Natural killer cell treated with Interleukin-12 subunit alpha and Interleukin-12 subunit beta and Interleukin-15 and Interleukin-18, amount 100 ng/mL, for 72 hours (primary cell): Measurements from ENCODE around the gene ZNF710. TPM values are rescaled to one million over a fixed set of nuclear protein-coding genes. Genes with fewer than 3 reads are reported as not detected.

Experiments used
- ATAC-seq, 2 donors: fragments of 150-1000 bp; cut with Tn5 transposase in 1 of 2; sonication (Bioruptor Pico), chemical (Tn5 transposase) in 1 of 2; 2 replicates each; pipeline ENCODE4 v1.10.0; 2021
- DNase-seq: peaks from one replicate; pipeline ENCODE4 v3.0.0; 2022; ENCODE audit warnings: low spot score
- H3K27ac Mint-ChIP-seq, 2 donors: 1 replicate in 1 of 2; 2 replicates in 1 of 2; pipeline ENCODE4 v1.8.0; 2022; ENCODE audit warnings: mixed read lengths in 2 of 2, mild to moderate bottlenecking in 1 of 2, moderate library complexity in 1 of 2
- H3K27me3 Mint-ChIP-seq, 2 donors: 1 replicate in 1 of 2; 2 replicates in 1 of 2; pipeline ENCODE4 v1.8.0; 2022; ENCODE audit warnings: mixed read lengths in 2 of 2
- H3K36me3 Mint-ChIP-seq: one replicate; pipeline ENCODE4 v1.8.0; 2022; ENCODE audit warnings: mixed read lengths
- H3K4me1 Mint-ChIP-seq, 2 donors: 1 replicate in 1 of 2; 2 replicates in 1 of 2; pipeline ENCODE4 v1.8.0; 2022; ENCODE audit warnings: low read depth in 2 of 2, mixed read lengths in 2 of 2, mild to moderate bottlenecking in 1 of 2
- H3K4me3 Mint-ChIP-seq: one replicate; pipeline ENCODE4 v1.8.0; 2022; ENCODE audit warnings: mixed read lengths
- H3K9me3 Mint-ChIP-seq: 2 replicates; pipeline ENCODE4 v1.8.0; 2022; ENCODE audit warnings: mixed read lengths
- total RNA-seq, 2 donors: library from RNA; stranded (reverse); gene quantifications; one replicate each; pipeline ENCODE4 v1.2.3, GENCODE V29; 2022

Gene ZNF710
- total RNA-seq, 2 donors from 2014 or later = 26.6 to 32.6 TPM

DNA sequence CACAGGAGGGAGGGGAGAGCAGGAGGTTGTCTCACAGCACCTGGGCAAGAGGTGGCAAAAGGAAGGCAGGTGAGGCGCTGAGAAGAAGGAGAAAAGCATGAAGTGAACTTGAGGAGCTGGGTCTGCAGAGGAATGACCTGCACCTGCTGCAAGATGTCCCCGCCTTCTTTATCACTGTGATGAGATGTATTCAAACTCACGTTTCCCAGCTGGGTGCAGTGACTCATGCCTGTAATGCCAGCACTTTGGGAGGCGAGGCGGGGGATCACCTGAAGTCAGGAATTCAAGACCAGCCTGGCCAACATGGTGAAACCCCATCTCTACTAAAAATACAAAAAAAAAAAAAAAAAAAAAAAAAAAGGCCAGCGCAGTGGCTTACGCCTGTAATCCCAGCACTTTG lies 22.2 kb upstream of the ZNF710 start:
- DNase-seq (no peak), ATAC-seq (no peak)
- Mint-ChIP-seq H3K9me3 (no peaks in the 10 kb centered on the region), H3K27ac (no peak overlapping the region), H3K4me3 (no peak overlapping the region), H3K27me3 (peaks cover 1 to 6% of the 10 kb centered on the region in 2 donors), H3K4me1 (peaks cover 0 to 2% of the 10 kb centered on the region in 2 donors), H3K36me3 (peaks cover 1% of the 10 kb centered on the region)

DNA sequence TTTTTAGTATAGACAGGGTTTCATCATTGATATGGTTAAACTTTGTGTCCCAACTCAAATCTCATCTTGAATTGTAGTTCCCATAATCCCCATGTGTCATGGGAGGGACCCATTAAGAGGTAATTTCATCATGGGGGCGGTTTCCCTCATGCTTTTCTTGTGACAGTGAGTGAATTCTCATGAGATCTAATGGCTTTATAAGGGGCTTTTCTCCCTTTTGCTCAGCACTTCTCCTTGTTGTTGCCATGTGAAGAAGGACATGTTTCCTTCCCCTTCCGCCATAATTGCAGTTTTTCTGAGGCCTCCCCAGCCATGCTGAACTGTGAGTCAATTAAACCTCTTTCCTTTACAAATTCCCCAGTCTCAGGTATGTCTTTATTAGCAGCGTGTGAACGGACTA lies 20.2 kb upstream of the ZNF710 start:
- Mint-ChIP-seq H3K9me3 (peaks cover 7% of the 10 kb centered on the region), H3K4me3 (no peak overlapping the region), H3K27ac (no peak overlapping the region), H3K27me3 (peaks cover 8% of the 10 kb centered on the region in 2 donors), H3K36me3 (peaks cover 6% of the 10 kb centered on the region), H3K4me1 (peaks cover 0 to 2% of the 10 kb centered on the region in 2 donors)
- ATAC-seq (no peak), DNase-seq (no peak)

DNA sequence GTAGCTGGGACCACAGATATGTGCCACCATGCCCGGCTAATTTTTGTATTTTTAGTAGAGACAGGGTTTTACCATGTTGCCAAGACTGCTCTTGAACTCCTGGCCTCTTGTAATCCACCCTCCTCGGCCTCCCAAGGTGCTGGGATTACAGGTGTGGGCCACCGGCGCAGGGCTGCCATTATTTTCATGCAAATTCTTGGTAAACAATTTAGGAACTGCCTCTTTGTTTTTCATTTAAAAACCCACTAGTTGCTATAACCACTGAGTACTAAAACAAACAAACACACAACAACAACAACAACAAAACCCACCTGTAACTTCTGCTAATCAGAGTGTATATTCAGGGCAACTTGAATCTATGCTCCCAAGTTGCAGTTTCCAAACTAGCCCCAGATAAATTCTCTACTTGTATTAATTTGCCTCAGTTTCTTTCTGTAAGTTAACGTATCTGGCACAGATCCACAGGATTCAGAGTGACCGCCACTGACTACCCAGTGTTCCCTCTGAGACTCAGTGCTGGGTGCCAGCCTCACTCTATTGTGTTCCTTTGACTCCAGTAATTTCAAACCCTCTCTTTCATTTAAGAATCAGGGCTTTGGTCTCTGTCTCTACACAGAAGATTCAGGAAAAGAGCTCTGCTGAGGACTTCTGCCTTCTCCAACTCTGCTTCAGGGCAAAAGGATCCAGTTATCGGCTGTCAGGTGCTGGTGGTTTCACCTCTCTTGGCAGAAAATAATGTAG lies 18.6 kb upstream of the ZNF710 start:
- H3K9me3 Mint-ChIP-seq = peaks cover 7% of the 10 kb centered on the region
- DNase-seq (no peak), ATAC-seq (no peak)
- no peak overlapping the region for H3K27ac Mint-ChIP-seq
- H3K36me3 Mint-ChIP-seq = peaks cover 6% of the 10 kb centered on the region
- no peak overlapping the region for H3K4me3 Mint-ChIP-seq
- peaks cover 8% of the 10 kb centered on the region in 2 donors for H3K27me3 Mint-ChIP-seq
- H3K4me1 Mint-ChIP-seq = no peaks in the 10 kb centered on the region

DNA sequence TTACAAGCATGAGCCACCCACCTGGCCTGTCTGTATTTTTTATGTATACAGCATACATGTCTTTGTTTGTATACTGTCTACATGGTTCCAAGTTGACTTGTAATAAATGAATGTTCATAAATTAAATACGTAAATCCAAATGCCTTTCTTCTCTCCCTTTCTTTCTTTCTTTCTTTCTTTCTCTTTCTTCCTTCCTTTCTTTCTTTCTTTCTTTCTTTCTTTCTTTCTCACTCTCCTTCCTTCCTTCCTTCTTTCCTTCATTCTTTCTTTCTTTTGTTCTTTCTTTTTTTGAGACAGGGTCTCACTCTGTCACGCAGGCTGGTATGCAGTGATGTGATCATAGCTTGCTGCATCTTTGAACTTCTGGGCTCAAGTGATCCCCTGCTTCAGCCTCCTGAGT lies 17.1 kb upstream of the ZNF710 start:
- peaks cover 8% of the 10 kb centered on the region in 2 donors for H3K27me3 Mint-ChIP-seq
- H3K4me1 Mint-ChIP-seq = no peaks in the 10 kb centered on the region
- no peak overlapping the region for H3K4me3 Mint-ChIP-seq
- peaks cover 7% of the 10 kb centered on the region for H3K9me3 Mint-ChIP-seq
- peaks cover 6% of the 10 kb centered on the region for H3K36me3 Mint-ChIP-seq
- ATAC-seq (no peak), DNase-seq (no peak)
- no peak overlapping the region for H3K27ac Mint-ChIP-seq

DNA sequence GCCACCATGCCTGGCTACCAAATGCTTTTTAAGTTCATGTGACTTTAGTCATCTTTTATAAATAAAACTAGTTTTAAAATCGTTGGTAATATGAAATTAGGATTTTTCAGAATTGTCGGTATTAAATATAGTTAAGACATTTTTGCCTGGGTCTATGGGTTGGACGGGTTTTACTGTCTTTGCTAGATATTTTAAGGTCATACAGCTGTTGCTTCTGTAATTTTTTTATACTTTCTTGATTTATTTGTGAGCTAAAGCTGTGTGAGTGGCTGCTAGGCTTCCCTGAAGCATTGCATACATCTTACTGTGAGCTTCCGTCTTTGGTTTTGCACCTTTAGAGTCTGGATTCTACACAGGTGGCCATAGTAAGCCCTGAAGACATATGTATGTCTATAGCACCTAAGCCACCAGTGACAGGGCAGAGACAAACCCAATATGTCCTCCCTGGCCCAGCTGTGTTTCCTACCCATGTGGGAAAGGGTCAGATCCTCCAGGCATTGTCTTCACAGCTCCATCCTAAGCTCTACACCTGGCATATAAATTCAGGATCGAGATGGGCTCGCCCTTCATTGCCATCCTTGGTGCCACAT lies 16.6 kb upstream of the ZNF710 start:
- Mint-ChIP-seq H3K4me1 (no peaks in the 10 kb centered on the region), H3K27ac (no peak overlapping the region), H3K27me3 (peaks cover 8% of the 10 kb centered on the region in 2 donors), H3K36me3 (peaks cover 6% of the 10 kb centered on the region), H3K9me3 (peaks cover 7% of the 10 kb centered on the region), H3K4me3 (no peak overlapping the region)
- DNase-seq = no peak
- no peak for ATAC-seq

DNA sequence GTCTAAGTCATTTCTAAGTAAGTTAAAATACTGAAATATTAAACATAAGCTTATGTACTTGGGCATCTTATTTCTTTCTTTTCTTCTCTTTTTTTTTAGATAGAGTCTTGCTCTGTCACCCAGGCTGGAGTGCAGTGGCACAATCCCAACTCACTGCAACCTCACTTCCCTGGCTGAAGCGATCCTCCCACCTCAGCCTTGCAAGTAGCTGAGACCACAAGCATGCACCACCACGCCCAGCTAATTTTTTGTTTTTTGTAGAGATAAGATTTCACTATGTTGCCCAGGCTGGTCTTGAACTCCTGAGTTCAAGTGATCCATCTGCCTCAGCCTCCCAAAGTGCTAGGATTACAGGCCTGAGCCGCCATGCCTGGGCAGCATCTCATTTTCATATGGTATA lies 16.0 kb upstream of the ZNF710 start:
- ATAC-seq = no peak
- peaks cover 7% of the 10 kb centered on the region for H3K9me3 Mint-ChIP-seq
- H3K27me3 Mint-ChIP-seq = peaks cover 8% of the 10 kb centered on the region in 2 donors
- H3K4me3 Mint-ChIP-seq = no peak overlapping the region
- H3K36me3 Mint-ChIP-seq = peaks cover 6% of the 10 kb centered on the region
- DNase-seq = no peak
- H3K4me1 Mint-ChIP-seq = no peaks in the 10 kb centered on the region
- no peak overlapping the region for H3K27ac Mint-ChIP-seq

DNA sequence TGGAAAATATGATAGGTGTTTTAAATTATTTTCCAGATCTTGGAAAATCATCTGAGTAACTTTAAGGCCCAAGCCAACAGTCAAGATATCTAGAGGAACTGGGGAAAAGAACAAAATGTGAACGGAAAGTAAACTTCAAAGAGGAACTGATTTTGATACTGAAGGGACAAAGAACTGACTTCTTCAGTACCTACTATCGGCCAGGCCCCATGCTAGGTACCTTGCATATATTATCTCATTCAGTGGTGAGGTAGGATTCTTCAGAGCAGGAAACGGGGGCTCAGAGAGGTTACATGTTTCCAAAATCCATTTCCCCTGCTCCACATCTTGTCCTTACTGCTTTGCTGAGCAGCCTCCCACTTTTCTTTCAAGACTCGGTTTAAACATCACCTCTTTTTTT lies 9.8 kb upstream of the ZNF710 start:
- peaks cover 0 to 5% of the 10 kb centered on the region in 2 donors for H3K4me1 Mint-ChIP-seq
- H3K4me3 Mint-ChIP-seq = no peak overlapping the region
- H3K9me3 Mint-ChIP-seq = no peaks in the 10 kb centered on the region
- H3K36me3 Mint-ChIP-seq = no peaks in the 10 kb centered on the region
- no peak overlapping the region for H3K27ac Mint-ChIP-seq
- H3K27me3 Mint-ChIP-seq = no peaks in the 10 kb centered on the region
- no peak for ATAC-seq
- no peak for DNase-seq

DNA sequence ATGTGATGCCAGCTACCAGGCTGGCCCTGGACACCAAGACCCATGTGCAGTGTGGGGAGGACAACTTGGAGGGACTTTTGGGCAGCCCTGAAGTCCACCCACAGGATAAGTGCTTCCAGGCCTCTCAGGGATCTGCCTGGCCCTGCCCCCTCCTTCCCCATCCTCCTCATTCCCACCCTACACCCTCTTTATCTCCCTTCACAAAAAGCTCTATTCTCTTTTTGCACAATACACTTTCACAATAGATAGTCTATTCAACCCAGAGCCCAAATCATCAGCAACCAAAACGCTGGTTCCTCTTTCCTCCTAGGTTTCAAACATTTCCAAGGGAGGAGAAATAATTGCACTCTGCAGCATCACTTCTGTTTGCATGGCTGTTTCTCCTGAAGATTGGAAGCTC lies 7.8 kb upstream of the ZNF710 start:
- Mint-ChIP-seq H3K4me1 (peaks cover 0 to 5% of the 10 kb centered on the region in 2 donors), H3K27ac (no peak overlapping the region), H3K4me3 (no peak overlapping the region)

DNA sequence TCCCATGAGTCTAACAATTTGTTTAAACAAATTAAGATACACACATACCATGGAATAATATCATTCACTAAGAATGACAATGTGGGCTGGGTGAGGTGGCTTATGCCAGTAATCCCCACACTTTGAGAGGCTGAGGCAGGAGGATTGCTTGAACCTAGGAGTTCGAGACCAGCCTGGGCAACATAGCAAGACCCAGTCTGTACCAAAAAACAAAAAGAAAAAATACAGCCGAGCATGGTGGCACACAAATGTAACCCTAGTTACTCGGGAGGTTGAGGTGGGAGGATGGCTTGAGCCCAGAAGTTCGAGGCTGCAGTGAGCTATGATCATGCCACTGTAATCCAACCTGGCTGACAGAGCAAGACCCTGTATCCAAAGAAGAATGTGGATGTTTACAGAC lies 4.0 kb upstream of the ZNF710 start:
- ATAC-seq (no peak), DNase-seq (no peak)
- no peak overlapping the region for H3K4me3 Mint-ChIP-seq
- peaks cover 6% of the 10 kb centered on the region for H3K36me3 Mint-ChIP-seq
- no peaks in the 10 kb centered on the region for H3K27me3 Mint-ChIP-seq
- peaks cover 15 to 19% of the 10 kb centered on the region in 2 donors for H3K4me1 Mint-ChIP-seq
- no peak overlapping the region for H3K27ac Mint-ChIP-seq
- no peaks in the 10 kb centered on the region for H3K9me3 Mint-ChIP-seq

More for the DNA sequence above, 7.8 kb upstream of the ZNF710 start:
- DNase-seq = no peak
- ATAC-seq = no peak
- Mint-ChIP-seq H3K27me3 (no peaks in the 10 kb centered on the region), H3K9me3 (no peaks in the 10 kb centered on the region), H3K36me3 (no peaks in the 10 kb centered on the region)

DNA sequence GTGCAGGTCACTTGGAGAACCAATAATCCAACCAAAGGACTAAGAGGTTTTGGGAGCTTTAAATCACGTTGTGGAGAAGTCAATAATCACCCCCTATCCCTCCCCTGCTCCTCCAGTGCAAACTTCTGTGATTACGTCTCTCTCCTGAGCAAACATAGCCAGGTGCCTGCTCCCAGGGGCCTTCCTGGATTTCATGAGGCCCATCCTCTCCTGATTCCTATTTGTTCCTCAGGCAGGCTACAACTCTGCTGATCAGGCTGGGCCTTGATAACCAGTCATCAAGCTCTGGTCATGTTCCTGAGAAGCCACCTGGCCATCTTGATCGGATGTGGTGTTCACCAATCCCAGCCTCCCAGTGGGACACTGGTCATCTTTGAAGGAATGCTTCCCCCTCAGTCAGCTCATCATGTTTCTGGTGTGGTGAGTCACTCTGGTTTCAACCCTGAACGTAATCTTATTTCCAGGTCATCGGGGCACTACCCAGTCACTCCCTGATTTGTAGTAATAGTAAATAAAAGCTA lies 2.9 kb upstream of the ZNF710 start:
- Mint-ChIP-seq H3K4me1 (peaks cover 20 to 24% of the 10 kb centered on the region in 2 donors), H3K9me3 (no peaks in the 10 kb centered on the region), H3K4me3 (no peak overlapping the region), H3K36me3 (peaks cover 6% of the 10 kb centered on the region), H3K27ac (no peak overlapping the region), H3K27me3 (no peaks in the 10 kb centered on the region)
- ATAC-seq (no peak), DNase-seq (no peak)

DNA sequence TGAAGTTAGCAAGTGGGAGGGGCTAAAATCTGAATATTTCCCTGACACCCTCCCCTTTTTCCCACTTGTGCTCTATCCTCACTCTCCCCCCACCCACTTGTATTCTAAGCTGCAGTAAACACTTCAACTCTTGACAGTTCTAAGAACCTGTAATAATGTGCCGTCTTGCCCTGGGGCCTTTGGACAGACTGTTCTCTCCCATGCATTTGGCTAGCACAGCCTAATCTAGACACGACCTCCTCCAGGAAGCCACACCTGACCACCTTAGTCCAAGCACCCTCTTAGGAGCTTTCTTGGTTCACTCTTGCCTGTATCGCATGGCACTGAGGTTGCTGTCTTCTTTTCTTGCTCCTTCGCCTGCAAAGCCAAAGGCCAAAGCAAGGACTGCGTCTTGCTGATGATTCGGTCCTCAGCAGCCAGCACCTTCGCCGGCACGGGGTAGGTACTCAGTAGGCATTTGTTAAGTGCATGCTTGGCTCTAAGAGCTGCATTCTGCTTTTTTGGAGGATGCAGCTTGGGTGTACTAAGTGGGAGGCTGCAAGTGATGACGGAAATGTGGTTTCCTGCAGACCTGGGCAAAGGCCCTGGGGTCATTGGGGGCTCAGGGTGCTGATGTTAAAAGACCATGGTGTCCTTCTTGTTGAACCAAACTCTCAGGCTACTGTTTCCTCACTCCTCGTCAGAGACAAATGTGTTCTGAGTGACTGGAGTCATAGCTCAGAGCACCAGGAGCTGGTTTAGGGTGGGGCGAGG lies 2.0 kb upstream of the ZNF710 start:
- DNase-seq = no peak
- H3K36me3 Mint-ChIP-seq = peaks cover 6% of the 10 kb centered on the region
- peaks cover 22 to 25% of the 10 kb centered on the region in 2 donors for H3K4me1 Mint-ChIP-seq
- H3K4me3 Mint-ChIP-seq = peak overlapping the region; percentile 6
- H3K27me3 Mint-ChIP-seq = no peaks in the 10 kb centered on the region
- H3K9me3 Mint-ChIP-seq = no peaks in the 10 kb centered on the region
- H3K27ac Mint-ChIP-seq = peak overlapping the region in 1 of 2 donors; percentile 82
- ATAC-seq = no peak

DNA sequence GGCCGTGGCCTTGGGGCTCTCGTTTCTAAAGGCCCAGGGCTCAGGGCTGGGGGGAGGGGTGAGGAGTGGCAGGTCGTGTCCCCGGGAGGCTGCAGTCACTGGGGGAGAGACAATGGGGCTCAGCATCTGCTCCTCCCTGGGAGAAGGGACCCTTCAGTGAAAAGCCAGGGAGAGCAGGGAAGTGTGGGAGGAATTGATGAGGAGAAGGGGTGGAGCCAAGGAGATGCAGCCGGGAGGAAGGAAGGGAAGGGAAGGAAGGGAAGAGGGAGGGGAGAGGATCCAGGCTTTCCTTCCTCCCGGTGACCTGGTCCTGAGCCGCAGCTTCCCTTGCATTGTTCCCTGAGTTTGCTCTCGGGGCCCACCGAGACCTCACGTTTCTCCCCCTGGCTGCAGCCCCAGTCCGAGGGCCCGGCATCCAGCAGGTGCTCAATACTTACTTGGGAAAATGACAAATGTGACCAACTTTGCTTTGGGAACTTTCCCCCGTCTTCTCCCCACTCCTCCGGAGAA lies 1.4 kb upstream of the ZNF710 start:
- Mint-ChIP-seq H3K27ac (no peak overlapping the region), H3K36me3 (peaks cover 6% of the 10 kb centered on the region), H3K27me3 (no peaks in the 10 kb centered on the region), H3K4me1 (peaks cover 27 to 29% of the 10 kb centered on the region in 2 donors), H3K4me3 (no peak overlapping the region), H3K9me3 (no peaks in the 10 kb centered on the region)
- ATAC-seq = no peak
- DNase-seq = no peak

DNA sequence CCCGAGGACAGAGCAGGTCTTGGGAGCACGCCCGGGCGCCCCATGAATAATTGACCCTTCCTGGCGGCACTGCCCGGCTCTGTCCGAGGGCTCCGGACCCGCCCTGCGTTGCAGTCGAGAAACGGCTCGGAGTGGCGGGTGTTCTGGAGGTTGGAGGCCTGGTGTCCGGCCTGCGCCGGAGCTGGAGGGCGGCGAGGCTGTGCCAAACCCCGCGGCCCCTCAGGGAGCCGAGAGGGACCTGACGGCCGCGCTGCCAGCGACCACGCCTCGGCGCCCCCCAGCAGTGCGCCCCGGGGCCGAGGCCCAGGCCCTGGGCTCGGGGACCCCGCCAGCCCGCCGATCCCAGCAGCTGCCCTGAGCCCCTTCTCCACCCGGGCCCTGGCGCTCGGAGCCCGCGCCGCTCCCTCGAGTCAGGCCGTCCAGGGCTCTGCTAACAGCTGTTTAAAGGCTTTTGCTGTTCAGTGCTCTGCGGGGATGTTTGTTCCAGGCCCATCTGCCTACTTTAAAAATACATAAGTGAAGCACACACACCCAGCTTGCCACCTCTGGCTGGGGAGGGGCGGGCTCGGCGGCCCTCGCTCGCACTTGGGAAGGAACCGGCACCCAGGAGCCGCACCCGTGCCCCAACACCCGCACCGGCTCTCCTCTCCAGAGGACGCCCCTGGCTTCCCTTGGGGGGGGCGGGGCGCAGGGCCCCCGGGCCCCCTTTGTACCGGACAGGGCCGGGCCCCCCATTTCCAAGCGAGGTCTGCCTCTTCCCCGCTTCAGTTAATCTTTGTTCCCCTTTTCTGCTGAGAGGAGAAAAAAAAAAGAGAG lies 730 bp upstream of the ZNF710 start:
- ATAC-seq (no peak), DNase-seq (no peak)
- Mint-ChIP-seq H3K9me3 (no peaks in the 10 kb centered on the region), H3K27me3 (no peaks in the 10 kb centered on the region), H3K36me3 (peaks cover 6% of the 10 kb centered on the region), H3K4me3 (peak overlapping the region; percentile 94), H3K27ac (peak overlapping the region; percentile 84 to 96), H3K4me1 (peaks cover 32 to 34% of the 10 kb centered on the region in 2 donors)
